GM12878 (cell line): Measurements from ENCODE around the gene TESK2. TPM values are rescaled to one million over a fixed set of nuclear protein-coding genes. Genes with fewer than 3 reads are reported as not detected.

Experiments used
- BHLHE40 ChIP-seq, 2 experiments: fragments of 450-650 bp in 1 of 2; IDR thresholded peaks; 2 replicates each; pipeline ENCODE4 v1.6.1; 2011 to 2017; ENCODE audit warnings: low read depth in 2 of 2, borderline replicate concordance in 1 of 2, improper control_type of control experiment in 1 of 2, low read length in 1 of 2, mild to moderate bottlenecking in 1 of 2
- BRCA1 ChIP-seq: IDR thresholded peaks from 2 replicates; pipeline ENCODE4 v1.6.1; 2011; ENCODE audit warnings: low read depth, low read length, improper control_type of control experiment
- CHD2 ChIP-seq: IDR thresholded peaks from 2 replicates; pipeline ENCODE4 v1.6.1; 2011; ENCODE audit warnings: low read depth, low read length, improper control_type of control experiment, borderline replicate concordance
- HDGF ChIP-seq: fragments of 450-650 bp; IDR thresholded peaks from 2 replicates; pipeline ENCODE4 v1.6.1; 2016; ENCODE audit warnings: antibody characterized with exemption
- MTA2 ChIP-seq: fragments of 450-650 bp; IDR thresholded peaks from 2 replicates; pipeline ENCODE4 v1.6.1; 2016; ENCODE audit warnings: low read depth, mild to moderate bottlenecking, moderate library complexity
- MTA3 ChIP-seq: IDR thresholded peaks from 2 replicates; pipeline ENCODE4 v1.6.1; 2012; ENCODE audit warnings: low read length, inconsistent platforms, borderline replicate concordance
- MYC ChIP-seq: IDR thresholded peaks from 2 replicates; pipeline ENCODE4 v1.6.1; 2011; ENCODE audit warnings: mild to moderate bottlenecking, low read length, moderate library complexity, inconsistent platforms; ENCODE audit not compliant: insufficient read depth, insufficient replicate concordance, insufficient read length, severe bottlenecking
- NFXL1 ChIP-seq: fragments of 450-650 bp; IDR thresholded peaks from 2 replicates; pipeline ENCODE4 v1.6.1; 2017; ENCODE audit warnings: antibody characterized with exemption, mild to moderate bottlenecking, borderline replicate concordance
- NR2C2 ChIP-seq: IDR thresholded peaks from 2 replicates; pipeline ENCODE4 v1.6.1; 2011; ENCODE audit warnings: borderline replicate concordance, low read depth; ENCODE audit not compliant: control insufficient read depth, insufficient read length
- PAX8 ChIP-seq: fragments of 450-650 bp; IDR thresholded peaks from 2 replicates; pipeline ENCODE4 v1.6.1; 2017; ENCODE audit warnings: mild to moderate bottlenecking, moderate library complexity
- POLR2A ChIP-seq: IDR thresholded peaks from 2 replicates; pipeline ENCODE4 v1.6.1; 2011; ENCODE audit warnings: low read depth, mild to moderate bottlenecking, low read length
- RBBP5 ChIP-seq: fragments of 200-600 bp; sonication (generic); conservative IDR thresholded peaks from 2 replicates; pipeline ENCODE4 v1.6.1; 2016
- SMC3 ChIP-seq: IDR thresholded peaks from 2 replicates; pipeline ENCODE4 v1.6.1; 2011; ENCODE audit warnings: low read length, improper control_type of control experiment, borderline replicate concordance
- TAF1 ChIP-seq: IDR thresholded peaks from 2 replicates; pipeline ENCODE4 v1.6.1; 2011; ENCODE audit warnings: mild to moderate bottlenecking, low read depth, low read length, borderline replicate concordance
- TCF12 ChIP-seq: IDR thresholded peaks from 2 replicates; pipeline ENCODE4 v1.6.1; 2011; ENCODE audit warnings: low read depth, mild to moderate bottlenecking, low read length
- TCF7 ChIP-seq: IDR thresholded peaks from 2 replicates; pipeline ENCODE4 v1.6.1; 2014; ENCODE audit warnings: antibody characterized with exemption, borderline replicate concordance
- ZNF207 ChIP-seq: fragments of 450-650 bp; IDR thresholded peaks from 2 replicates; pipeline ENCODE4 v1.6.1; 2014; ENCODE audit warnings: antibody characterized with exemption, mild to moderate bottlenecking, borderline replicate concordance
- polyA plus RNA-seq, 11 experiments: library from polyadenylated mRNA; depleted of rRNA in 4 of 11; unstranded in 6 of 11; stranded (reverse) in 5 of 11; fragments of >200 nt; fragmentation: Nextera tagmentation in 4 of 11; fragmentation: Illumina TruSeq in 1 of 11; extraction: Ambion mirVana in 4 of 11; extraction: Trizol in 1 of 11; gene quantifications; 1 replicate in 1 of 11; 2 replicates in 10 of 11; pipeline versions ENCODE4 v1.2.1 to v1.2.3, GENCODE V29; 2011 to 2016; ENCODE audit warnings: inconsistent platforms in 2 of 11, missing spikeins in 2 of 11, low read depth in 1 of 11
- total RNA-seq, 4 experiments: library from RNA; depleted of rRNA in 3 of 4; stranded (reverse); fragments of >200 nt in 3 of 4; fragmentation: Illumina TruSeq in 1 of 4; extraction: Trizol in 1 of 4; gene quantifications; 2 replicates each; pipeline versions ENCODE4 v1.2.1 to v1.2.3, GENCODE V29; 2013 to 2021
- TF ChIP-seq, protein P1 (sequence below): fragments of 450-650 bp; formaldehyde crosslinking; IDR thresholded peaks from 2 replicates; pipeline ENCODE4 v1.5.0; 2022; ENCODE audit warnings: mild to moderate bottlenecking, missing genetic modification characterization
- TF ChIP-seq, protein P2 (sequence below): fragments of 450-650 bp; IDR thresholded peaks from 2 replicates; pipeline ENCODE4 v1.6.1; 2018; ENCODE audit warnings: mild to moderate bottlenecking, low read depth, moderate library complexity; ENCODE audit not compliant: partially characterized antibody
- TF ChIP-seq, protein P3 (sequence below), 3 experiments: IDR thresholded peaks in 2 of 3; conservative IDR thresholded peaks in 1 of 3; 2 replicates each; pipeline ENCODE4 v1.5.1; 2011; ENCODE audit warnings: low read depth in 3 of 3, low read length in 3 of 3, mild to moderate bottlenecking in 3 of 3, control low read depth in 2 of 3, moderate library complexity in 2 of 3, inconsistent platforms in 1 of 3, mixed read lengths in 1 of 3; ENCODE audit not compliant: control insufficient read depth in 2 of 3, insufficient read depth in 1 of 3; ENCODE audit errors: extremely low read depth in 1 of 3

TESK2 gene
- total and polyA plus RNA-seq, 10 of the 15 experiments (the other 5 are each of a cell fraction or from before 2014, with no cell fraction given), result 2.2 to 10.0 (median 5.7) TPM

DNA sequence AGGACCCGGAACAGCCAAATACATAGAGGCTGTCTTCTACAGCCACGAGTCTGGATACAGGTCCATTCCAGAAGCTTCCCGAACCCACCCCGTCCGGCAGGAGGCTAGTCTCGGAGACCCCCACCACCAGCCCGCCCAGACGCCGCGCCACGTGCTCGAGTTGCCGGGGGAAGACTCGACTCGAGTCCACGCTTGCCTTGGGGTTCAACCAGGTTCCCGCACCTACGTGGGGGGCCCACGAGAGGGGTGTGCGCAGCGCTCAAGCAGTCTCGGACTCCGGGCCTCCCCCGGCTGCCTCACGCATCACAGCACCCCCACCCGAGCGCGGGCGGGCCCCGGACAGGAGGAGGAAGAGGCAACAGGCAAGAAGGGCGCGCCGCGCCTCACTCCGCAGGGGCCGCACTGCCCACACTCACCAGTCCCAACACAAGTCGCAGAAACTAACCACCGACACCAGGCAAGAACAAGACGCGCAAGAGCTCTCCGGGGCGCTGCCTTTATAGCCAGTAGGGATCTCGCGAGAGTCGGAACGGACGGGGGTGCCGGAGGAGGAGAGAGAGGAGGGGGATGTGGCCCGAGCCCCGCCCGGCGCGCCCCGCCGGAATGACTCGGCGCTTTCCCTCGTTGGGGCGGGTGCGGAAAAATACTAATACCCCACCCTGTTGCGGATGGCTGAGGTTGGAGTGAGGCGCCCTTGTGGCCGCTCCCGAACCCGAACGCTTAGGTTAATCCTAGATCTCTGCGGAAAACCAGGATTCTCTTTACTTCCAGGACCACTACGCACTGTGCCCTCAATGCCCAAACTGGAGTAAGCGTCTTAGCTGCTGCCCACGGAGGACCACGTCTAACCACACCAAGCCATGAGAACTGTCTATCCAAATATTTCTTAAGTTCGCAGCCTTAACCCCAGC, 30.7 kb upstream of the TESK2 start, which contains the start of gene PRDX1 (continued):
- TF ChIP-seq BRCA1 (peak; percentile 98), RBBP5 (no peak), ZNF207 (peak; percentile 89), MYC (no peak), BHLHE40 (IDR thresholded peaks at IDR 0.05; ENCODE audit: borderline replicate concordance in 1 of 2, low read depth in 2 of 2, low read length in 1 of 2) (peak; percentile 20 to 74; a peak in 3 of 4 replicates), SMC3 (no peak), MTA2 (no peak; the same call in 1 of the 2 replicates), CHD2 (peak; percentile 100), TCF12 (peak; percentile 84; the same call in 1 of the 2 replicates), PAX8 (no peak), POLR2A (peak; percentile 100), TAF1 (peak; percentile 99), TCF7 (no peak), NFXL1 (no peak), NR2C2 (no peak), HDGF (0 out of 2 replicates have a peak, but pooled peaks have one; percentile 55), MTA3 (no peak)
- TF ChIP-seq, protein P1, sequence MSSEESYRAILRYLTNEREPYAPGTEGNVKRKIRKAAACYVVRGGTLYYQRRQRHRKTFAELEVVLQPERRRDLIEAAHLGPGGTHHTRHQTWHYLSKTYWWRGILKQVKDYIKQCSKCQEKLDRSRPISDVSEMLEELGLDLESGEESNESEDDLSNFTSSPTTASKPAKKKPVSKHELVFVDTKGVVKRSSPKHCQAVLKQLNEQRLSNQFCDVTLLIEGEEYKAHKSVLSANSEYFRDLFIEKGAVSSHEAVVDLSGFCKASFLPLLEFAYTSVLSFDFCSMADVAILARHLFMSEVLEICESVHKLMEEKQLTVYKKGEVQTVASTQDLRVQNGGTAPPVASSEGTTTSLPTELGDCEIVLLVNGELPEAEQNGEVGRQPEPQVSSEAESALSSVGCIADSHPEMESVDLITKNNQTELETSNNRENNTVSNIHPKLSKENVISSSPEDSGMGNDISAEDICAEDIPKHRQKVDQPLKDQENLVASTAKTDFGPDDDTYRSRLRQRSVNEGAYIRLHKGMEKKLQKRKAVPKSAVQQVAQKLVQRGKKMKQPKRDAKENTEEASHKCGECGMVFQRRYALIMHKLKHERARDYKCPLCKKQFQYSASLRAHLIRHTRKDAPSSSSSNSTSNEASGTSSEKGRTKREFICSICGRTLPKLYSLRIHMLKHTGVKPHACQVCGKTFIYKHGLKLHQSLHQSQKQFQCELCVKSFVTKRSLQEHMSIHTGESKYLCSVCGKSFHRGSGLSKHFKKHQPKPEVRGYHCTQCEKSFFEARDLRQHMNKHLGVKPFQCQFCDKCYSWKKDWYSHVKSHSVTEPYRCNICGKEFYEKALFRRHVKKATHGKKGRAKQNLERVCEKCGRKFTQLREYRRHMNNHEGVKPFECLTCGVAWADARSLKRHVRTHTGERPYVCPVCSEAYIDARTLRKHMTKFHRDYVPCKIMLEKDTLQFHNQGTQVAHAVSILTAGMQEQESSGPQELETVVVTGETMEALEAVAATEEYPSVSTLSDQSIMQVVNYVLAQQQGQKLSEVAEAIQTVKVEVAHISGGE, result peak; percentile 22; the same call in 1 of the 2 replicates
- TF ChIP-seq, protein P2, sequence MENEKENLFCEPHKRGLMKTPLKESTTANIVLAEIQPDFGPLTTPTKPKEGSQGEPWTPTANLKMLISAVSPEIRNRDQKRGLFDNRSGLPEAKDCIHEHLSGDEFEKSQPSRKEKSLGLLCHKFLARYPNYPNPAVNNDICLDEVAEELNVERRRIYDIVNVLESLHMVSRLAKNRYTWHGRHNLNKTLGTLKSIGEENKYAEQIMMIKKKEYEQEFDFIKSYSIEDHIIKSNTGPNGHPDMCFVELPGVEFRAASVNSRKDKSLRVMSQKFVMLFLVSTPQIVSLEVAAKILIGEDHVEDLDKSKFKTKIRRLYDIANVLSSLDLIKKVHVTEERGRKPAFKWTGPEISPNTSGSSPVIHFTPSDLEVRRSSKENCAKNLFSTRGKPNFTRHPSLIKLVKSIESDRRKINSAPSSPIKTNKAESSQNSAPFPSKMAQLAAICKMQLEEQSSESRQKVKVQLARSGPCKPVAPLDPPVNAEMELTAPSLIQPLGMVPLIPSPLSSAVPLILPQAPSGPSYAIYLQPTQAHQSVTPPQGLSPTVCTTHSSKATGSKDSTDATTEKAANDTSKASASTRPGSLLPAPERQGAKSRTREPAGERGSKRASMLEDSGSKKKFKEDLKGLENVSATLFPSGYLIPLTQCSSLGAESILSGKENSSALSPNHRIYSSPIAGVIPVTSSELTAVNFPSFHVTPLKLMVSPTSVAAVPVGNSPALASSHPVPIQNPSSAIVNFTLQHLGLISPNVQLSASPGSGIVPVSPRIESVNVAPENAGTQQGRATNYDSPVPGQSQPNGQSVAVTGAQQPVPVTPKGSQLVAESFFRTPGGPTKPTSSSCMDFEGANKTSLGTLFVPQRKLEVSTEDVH, result no peak
- TF ChIP-seq, protein P3, sequence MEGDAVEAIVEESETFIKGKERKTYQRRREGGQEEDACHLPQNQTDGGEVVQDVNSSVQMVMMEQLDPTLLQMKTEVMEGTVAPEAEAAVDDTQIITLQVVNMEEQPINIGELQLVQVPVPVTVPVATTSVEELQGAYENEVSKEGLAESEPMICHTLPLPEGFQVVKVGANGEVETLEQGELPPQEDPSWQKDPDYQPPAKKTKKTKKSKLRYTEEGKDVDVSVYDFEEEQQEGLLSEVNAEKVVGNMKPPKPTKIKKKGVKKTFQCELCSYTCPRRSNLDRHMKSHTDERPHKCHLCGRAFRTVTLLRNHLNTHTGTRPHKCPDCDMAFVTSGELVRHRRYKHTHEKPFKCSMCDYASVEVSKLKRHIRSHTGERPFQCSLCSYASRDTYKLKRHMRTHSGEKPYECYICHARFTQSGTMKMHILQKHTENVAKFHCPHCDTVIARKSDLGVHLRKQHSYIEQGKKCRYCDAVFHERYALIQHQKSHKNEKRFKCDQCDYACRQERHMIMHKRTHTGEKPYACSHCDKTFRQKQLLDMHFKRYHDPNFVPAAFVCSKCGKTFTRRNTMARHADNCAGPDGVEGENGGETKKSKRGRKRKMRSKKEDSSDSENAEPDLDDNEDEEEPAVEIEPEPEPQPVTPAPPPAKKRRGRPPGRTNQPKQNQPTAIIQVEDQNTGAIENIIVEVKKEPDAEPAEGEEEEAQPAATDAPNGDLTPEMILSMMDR (IDR thresholded peaks at IDR 0.05 in 2 of 3, conservative IDR thresholded peaks at IDR 0.05 in 1 of 3; ENCODE audit: control insufficient read depth in 2 of 3, extremely low read depth in 1 of 3, insufficient read depth in 1 of 3, low read depth in 3 of 3, low read length in 3 of 3), result no peak
